ENCODE data around the gene CACNA2D2.

Gene CACNA2D2

GRCh38 chr3:50383750-50384149, 119.7 kb downstream of the CACNA2D2 start:
- Histone ChIP-seq H3K27me3 (ENCODE audit: control insufficient read depth, insufficient read depth, low read length) (no peaks in the 10 kb centered on the region), H3K9ac (ENCODE audit: low read length) (no peak overlapping the region), H3K4me3 (ENCODE audit: low read length) (no peak overlapping the region)

DNA sequence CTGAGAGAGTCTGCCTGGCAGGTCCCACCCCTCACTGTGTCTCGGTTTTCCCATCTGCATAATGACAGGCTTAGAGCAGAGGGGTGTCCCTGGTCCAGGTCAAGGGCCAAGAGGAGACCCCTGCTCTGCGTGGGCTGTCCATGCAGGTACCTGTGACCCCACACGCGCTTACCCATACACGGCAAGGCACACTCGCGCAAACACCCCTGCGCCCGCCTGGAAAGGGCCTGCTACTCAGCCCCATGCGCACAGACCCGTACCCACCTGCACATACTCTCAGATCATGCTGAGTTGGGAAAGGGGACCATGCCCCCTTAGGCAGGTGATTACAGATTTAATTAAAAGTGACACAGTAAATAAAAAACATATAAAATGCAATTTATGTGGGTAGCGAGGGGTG, 120.7 kb downstream of the CACNA2D2 start:
- Histone ChIP-seq H3K4me3 (ENCODE audit: low read length) (no peak overlapping the region), H3K9me3 (ENCODE audit: control insufficient read depth, low read depth, low read length) (no peaks in the 10 kb centered on the region), H3K27me3 (ENCODE audit: control insufficient read depth, insufficient read depth, low read length) (no peaks in the 10 kb centered on the region), H3K36me3 (ENCODE audit: control insufficient read depth, low read depth, low read length) (no peaks in the 10 kb centered on the region), H3K4me1 (ENCODE audit: control insufficient read depth, low read depth, low read length) (no peaks in the 10 kb centered on the region), H3K27ac (ENCODE audit: low read length) (no peak overlapping the region), H3K9ac (ENCODE audit: low read length) (no peak overlapping the region)

More at GRCh38 chr3:50383750-50384149, 119.7 kb downstream of the CACNA2D2 start:
- Histone ChIP-seq H3K27ac (ENCODE audit: low read length) (no peak overlapping the region), H3K9me3 (ENCODE audit: control insufficient read depth, low read depth, low read length) (no peaks in the 10 kb centered on the region), H3K4me1 (ENCODE audit: control insufficient read depth, low read depth, low read length) (no peaks in the 10 kb centered on the region), H3K36me3 (ENCODE audit: control insufficient read depth, low read depth, low read length) (no peaks in the 10 kb centered on the region)

GRCh38 chr3:50381383-50381782, 122.1 kb downstream of the CACNA2D2 start:
- Histone ChIP-seq H3K9ac (ENCODE audit: low read length) (no peak overlapping the region), H3K27me3 (ENCODE audit: control insufficient read depth, insufficient read depth, low read length) (no peaks in the 10 kb centered on the region), H3K9me3 (ENCODE audit: control insufficient read depth, low read depth, low read length) (no peaks in the 10 kb centered on the region), H3K4me3 (ENCODE audit: low read length) (no peak overlapping the region), H3K27ac (ENCODE audit: low read length) (no peak overlapping the region), H3K4me1 (ENCODE audit: control insufficient read depth, low read depth, low read length) (no peaks in the 10 kb centered on the region), H3K36me3 (ENCODE audit: control insufficient read depth, low read depth, low read length) (no peaks in the 10 kb centered on the region)

DNA sequence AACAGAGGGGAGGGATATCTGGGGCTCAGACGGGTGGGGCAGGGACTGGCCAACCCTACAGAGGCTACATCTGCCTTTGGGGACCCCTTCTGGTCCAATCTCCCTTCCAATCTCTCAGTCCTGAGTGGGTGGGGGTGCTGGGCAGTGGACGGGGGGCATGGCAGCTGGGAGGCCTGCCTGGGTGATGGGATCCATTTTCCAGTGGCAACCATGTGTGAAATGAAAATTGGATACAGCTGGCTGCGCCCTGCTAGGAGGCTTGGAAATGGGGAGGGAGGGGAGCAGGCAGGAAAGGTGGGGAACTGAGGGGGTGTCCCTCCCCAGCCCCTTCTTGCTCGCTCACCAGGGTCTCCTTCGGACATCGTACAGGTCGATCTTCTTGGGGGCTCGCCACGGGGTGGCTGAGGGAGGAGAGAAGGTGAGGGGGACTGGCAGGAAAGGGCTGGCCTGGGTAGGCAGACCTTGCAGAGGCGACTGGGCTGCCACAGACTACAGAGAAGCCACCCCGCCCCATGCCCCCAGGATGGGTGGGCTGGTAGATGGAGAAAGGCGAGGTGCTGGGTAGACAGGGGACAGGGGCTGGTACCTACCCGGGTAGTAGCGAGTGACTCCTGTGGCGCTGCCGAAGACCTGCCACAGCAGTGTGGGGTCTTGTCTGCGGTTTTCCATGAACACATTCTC, 122.9 kb downstream of the CACNA2D2 start:
- H3K36me3 ChIP-seq (ENCODE audit: control insufficient read depth, low read depth, low read length), result no peaks in the 10 kb centered on the region
- no peak overlapping the region for H3K9ac ChIP-seq (ENCODE audit: low read length)
- no peak overlapping the region for H3K4me3 ChIP-seq (ENCODE audit: low read length)
- no peaks in the 10 kb centered on the region for H3K9me3 ChIP-seq (ENCODE audit: control insufficient read depth, low read depth, low read length)
- H3K27me3 ChIP-seq (ENCODE audit: control insufficient read depth, insufficient read depth, low read length), result no peaks in the 10 kb centered on the region
- no peak overlapping the region for H3K27ac ChIP-seq (ENCODE audit: low read length)
- no peaks in the 10 kb centered on the region for H3K4me1 ChIP-seq (ENCODE audit: control insufficient read depth, low read depth, low read length)

- Histone ChIP-seq H3K27me3 (ENCODE audit: control insufficient read depth, insufficient read depth, low read length) (no peaks in the 10 kb centered on the region), H3K4me3 (ENCODE audit: low read length) (no peak overlapping the region), H3K9me3 (ENCODE audit: control insufficient read depth, low read depth, low read length) (no peaks in the 10 kb centered on the region), H3K27ac (ENCODE audit: low read length) (no peak overlapping the region), H3K4me1 (ENCODE audit: control insufficient read depth, low read depth, low read length) (peaks cover 5% of the 10 kb centered on the region), H3K9ac (ENCODE audit: low read length) (no peak overlapping the region), H3K36me3 (ENCODE audit: control insufficient read depth, low read depth, low read length) (no peaks in the 10 kb centered on the region)
Measured at GRCh38 chr3:50378757-50379156, 124.7 kb downstream of the CACNA2D2 start.

- Histone ChIP-seq H3K9me3 (ENCODE audit: control insufficient read depth, low read depth, low read length) (no peaks in the 10 kb centered on the region), H3K27me3 (ENCODE audit: control insufficient read depth, insufficient read depth, low read length) (no peaks in the 10 kb centered on the region), H3K4me1 (ENCODE audit: control insufficient read depth, low read depth, low read length) (peaks cover 5% of the 10 kb centered on the region), H3K36me3 (ENCODE audit: control insufficient read depth, low read depth, low read length) (no peaks in the 10 kb centered on the region), H3K4me3 (ENCODE audit: low read length) (no peak overlapping the region), H3K27ac (ENCODE audit: low read length) (no peak overlapping the region), H3K9ac (ENCODE audit: low read length) (no peak overlapping the region)
Measured at GRCh38 chr3:50378024-50378423, 125.4 kb downstream of the CACNA2D2 start.

GRCh38 chr3:50375258-50375931, 128.0 kb downstream of the CACNA2D2 start:
- H3K9me3 ChIP-seq (ENCODE audit: control insufficient read depth, low read depth, low read length), result no peaks in the 10 kb centered on the region
- no peak overlapping the region for H3K4me3 ChIP-seq (ENCODE audit: low read length)
- no peaks in the 10 kb centered on the region for H3K36me3 ChIP-seq (ENCODE audit: control insufficient read depth, low read depth, low read length)
- peaks cover 14% of the 10 kb centered on the region for H3K4me1 ChIP-seq (ENCODE audit: control insufficient read depth, low read depth, low read length)
- no peak overlapping the region for H3K27ac ChIP-seq (ENCODE audit: low read length)
- H3K9ac ChIP-seq (ENCODE audit: low read length), result no peak overlapping the region
- H3K27me3 ChIP-seq (ENCODE audit: control insufficient read depth, insufficient read depth, low read length), result no peaks in the 10 kb centered on the region

DNA sequence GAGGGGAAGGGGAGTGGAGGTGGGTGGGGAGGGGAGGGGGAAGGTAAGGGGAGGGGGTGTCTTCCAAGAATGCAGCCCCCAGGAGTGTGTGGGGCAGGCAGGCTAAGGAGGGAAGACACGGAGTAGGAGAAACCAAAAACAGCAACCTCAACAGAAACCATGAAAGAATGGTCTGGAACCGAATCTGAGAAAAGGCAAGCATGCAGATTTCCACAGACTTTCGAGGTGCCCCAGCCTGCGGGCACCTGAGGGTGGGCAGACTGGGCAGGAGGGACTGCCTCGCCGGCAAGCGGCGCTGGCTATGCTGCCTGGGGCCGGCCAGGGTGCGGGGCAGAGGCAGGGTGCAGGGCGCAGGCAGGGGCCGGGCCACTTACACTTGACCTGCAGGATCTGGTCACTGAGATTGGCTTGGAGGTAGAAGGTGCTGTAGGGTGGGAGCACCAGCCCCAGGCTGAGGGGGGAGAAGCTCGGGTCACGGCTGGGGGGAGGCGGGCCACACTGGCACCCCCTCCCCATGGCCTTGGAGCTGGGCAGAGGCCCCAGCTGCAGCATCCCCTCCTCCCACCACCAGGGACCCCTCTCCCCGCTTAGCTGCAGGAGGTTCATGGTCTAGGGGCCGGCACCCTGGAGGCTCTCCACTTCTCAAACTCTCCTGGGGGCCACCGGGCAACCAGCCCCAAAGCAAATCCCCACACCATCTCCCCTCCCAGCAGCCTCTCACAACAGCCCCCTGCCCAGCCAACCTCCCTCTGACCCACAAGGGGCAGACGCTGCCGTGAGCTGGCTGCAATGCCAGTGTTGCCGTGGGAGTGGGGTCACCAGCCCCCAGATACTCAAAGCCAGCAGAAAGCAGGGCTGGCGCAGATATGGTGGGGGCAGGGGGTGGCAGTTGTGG, 128.8 kb downstream of the CACNA2D2 start:
- Histone ChIP-seq H3K27me3 (ENCODE audit: control insufficient read depth, insufficient read depth, low read length) (no peaks in the 10 kb centered on the region), H3K27ac (ENCODE audit: low read length) (no peak overlapping the region), H3K9me3 (ENCODE audit: control insufficient read depth, low read depth, low read length) (no peaks in the 10 kb centered on the region), H3K4me1 (ENCODE audit: control insufficient read depth, low read depth, low read length) (peaks cover 14% of the 10 kb centered on the region), H3K4me3 (ENCODE audit: low read length) (no peak overlapping the region), H3K9ac (ENCODE audit: low read length) (no peak overlapping the region), H3K36me3 (ENCODE audit: control insufficient read depth, low read depth, low read length) (no peaks in the 10 kb centered on the region)

GRCh38 chr3:50373146-50374051, 130.0 kb downstream of the CACNA2D2 start:
- Histone ChIP-seq H3K27ac (ENCODE audit: low read length) (no peak overlapping the region), H3K36me3 (ENCODE audit: control insufficient read depth, low read depth, low read length) (no peaks in the 10 kb centered on the region), H3K9ac (ENCODE audit: low read length) (no peak overlapping the region), H3K9me3 (ENCODE audit: control insufficient read depth, low read depth, low read length) (no peaks in the 10 kb centered on the region), H3K4me3 (ENCODE audit: low read length) (no peak overlapping the region), H3K4me1 (ENCODE audit: control insufficient read depth, low read depth, low read length) (peaks cover 14% of the 10 kb centered on the region), H3K27me3 (ENCODE audit: control insufficient read depth, insufficient read depth, low read length) (no peaks in the 10 kb centered on the region)

- Histone ChIP-seq H3K9me3 (ENCODE audit: control insufficient read depth, low read depth, low read length) (no peaks in the 10 kb centered on the region), H3K9ac (ENCODE audit: low read length) (no peak overlapping the region), H3K27ac (ENCODE audit: low read length) (no peak overlapping the region), H3K27me3 (ENCODE audit: control insufficient read depth, insufficient read depth, low read length) (no peaks in the 10 kb centered on the region), H3K4me1 (ENCODE audit: control insufficient read depth, low read depth, low read length) (peaks cover 14% of the 10 kb centered on the region), H3K4me3 (ENCODE audit: low read length) (no peak overlapping the region), H3K36me3 (ENCODE audit: control insufficient read depth, low read depth, low read length) (no peaks in the 10 kb centered on the region)
Measured at GRCh38 chr3:50372349-50372748, 131.1 kb downstream of the CACNA2D2 start.

All from iPS-18a (cell line).